Large intestine (tissue), 3 donors: ENCODE data around the gene MOV10L1. TPM values are rescaled to one million over a fixed set of nuclear protein-coding genes. Genes with fewer than 3 reads are reported as not detected.

Source experiments
- DNase-seq, 2 donors: peaks; one replicate each; pipeline versions ENCODE4 v3.0.0 to v3.0.0-alpha.2; 2013
- H3K27ac ChIP-seq: one replicate; pipeline ENCODE4 v1.5.1; 2013; ENCODE audit warnings: low read length
- H3K27me3 ChIP-seq: 2 replicates; pipeline ENCODE4 v1.6.1; 2013; ENCODE audit warnings: low read length; ENCODE audit not compliant: control insufficient read depth, insufficient read depth
- H3K36me3 ChIP-seq: 2 replicates; pipeline ENCODE4 v1.6.1; 2013; ENCODE audit warnings: low read length; ENCODE audit not compliant: control insufficient read depth, insufficient read depth
- H3K4me1 ChIP-seq: one replicate; pipeline ENCODE4 v1.6.1; 2013; ENCODE audit warnings: low read length; ENCODE audit not compliant: control insufficient read depth, insufficient read depth
- H3K4me3 ChIP-seq: one replicate; pipeline ENCODE4 v1.5.1; 2013; ENCODE audit warnings: low read length
- H3K9me3 ChIP-seq: one replicate; pipeline ENCODE4 v1.6.1; 2013; ENCODE audit warnings: mild to moderate bottlenecking, low read depth, low read length, moderate library complexity; ENCODE audit not compliant: control insufficient read depth
- WGBS: methylation state at CpG from one replicate; pipeline ENCODE4 v1.1.5; 2013; ENCODE audit warnings: low lambda C conversion rate; ENCODE audit not compliant: insufficient coverage; 5-methylcytosine and 5-hydroxymethylcytosine counted together
- polyA plus RNA-seq: library from polyadenylated mRNA; unstranded; fragments of 120-200 nt; gene quantifications from one replicate; pipeline ENCODE4 v1.2.1, GENCODE V29; 2013

The MOV10L1 gene
- polyA plus RNA-seq, 1 donor: 2.3 TPM

DNA sequence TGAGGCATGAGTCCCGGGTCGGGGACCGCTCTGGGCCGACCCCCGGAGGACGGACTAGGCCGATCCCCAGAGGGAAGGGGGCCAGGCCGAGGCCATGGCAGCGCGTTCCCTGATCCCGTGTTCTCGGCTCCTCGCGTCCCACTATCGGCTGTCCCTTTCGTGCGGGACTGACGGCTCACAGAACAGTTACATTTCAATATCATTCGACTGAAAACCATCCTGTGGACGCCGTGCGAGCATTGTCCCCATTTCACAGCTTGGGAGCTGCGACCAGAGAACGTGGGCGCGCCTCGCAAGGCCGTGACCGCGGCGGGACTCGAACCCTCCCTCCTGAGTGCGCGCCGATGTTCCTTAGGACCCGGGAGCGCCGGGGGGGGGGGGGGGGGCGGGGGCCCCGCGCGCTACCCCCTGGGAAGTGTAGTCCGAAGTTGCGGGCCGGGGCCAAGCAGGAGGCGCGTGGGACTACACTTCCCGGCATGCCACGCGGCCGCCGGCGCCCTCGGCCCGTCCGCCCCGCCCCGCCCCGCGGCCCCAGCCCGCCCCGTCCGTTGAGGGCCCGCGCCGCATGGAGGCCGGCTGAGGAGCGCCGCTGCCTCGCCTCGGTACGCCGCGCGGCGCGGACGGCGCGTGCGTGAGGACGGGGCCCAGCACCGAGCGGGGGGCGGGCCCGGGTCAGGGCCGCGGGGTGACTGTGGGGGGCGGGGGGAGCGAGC, 95.7 kb downstream of the MOV10L1 start, which contains the start of gene TRABD:
Gene TRABD, plus strand, starts transcription at position 539 of the 713 bp plus-strand sequence. CDS start 7,148 bp downstream, outside the sequence.
- WGBS: no CpG with 5 or more reads among the region's 90 CpGs
- H3K4me1 ChIP-seq: peaks cover 31% of the 10 kb centered on the region
- H3K9me3 ChIP-seq: peaks cover 3% of the 10 kb centered on the region
- peak; percentile 83 to 89 for DNase-seq
- peaks cover 4% of the 10 kb centered on the region for H3K36me3 ChIP-seq
- no peaks in the 10 kb centered on the region for H3K27me3 ChIP-seq
- peak within 1 kb of the TSS; percentile 55 for H3K4me3 ChIP-seq
- no peak within 1 kb of the TSS for H3K27ac ChIP-seq

DNA sequence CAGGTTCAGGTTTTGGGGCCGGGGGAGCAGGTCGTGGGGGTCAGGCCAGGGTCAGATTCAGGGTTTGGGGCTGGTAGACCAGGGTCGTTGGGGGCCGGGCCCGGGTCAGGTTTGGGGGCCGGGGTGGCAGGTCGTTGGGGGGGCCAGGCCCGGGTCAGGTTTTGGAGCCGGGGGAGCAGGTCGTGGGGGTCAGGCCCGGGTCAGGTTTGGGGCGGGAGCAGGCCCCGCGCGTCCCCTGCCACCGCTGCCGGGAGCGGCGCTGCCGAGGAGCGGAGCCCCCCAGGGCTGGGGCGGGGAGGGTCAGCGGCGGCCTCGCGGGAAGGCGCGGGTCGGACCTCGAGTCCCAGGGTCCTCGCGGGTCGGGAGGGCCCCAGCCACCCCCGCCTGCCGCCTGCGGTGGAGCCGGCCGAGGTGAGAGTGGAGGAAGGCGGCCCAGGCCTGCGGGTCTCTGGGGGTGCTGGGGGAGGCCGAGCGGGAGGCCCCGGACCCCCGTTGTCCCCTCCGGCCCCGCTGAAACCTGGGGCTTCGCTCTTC, 96.4 kb downstream of the MOV10L1 start:
- no CpG with 5 or more reads among the region's 47 CpGs for WGBS
- peak in 1 of 2 donors; percentile 45 for DNase-seq
- peaks cover 4% of the 10 kb centered on the region for H3K36me3 ChIP-seq
- peaks cover 4% of the 10 kb centered on the region for H3K9me3 ChIP-seq
- no peak overlapping the region for H3K27ac ChIP-seq
- H3K4me3 ChIP-seq: peak overlapping the region; percentile 55
- H3K4me1 ChIP-seq: peaks cover 38% of the 10 kb centered on the region
- H3K27me3 ChIP-seq: no peaks in the 10 kb centered on the region

DNA sequence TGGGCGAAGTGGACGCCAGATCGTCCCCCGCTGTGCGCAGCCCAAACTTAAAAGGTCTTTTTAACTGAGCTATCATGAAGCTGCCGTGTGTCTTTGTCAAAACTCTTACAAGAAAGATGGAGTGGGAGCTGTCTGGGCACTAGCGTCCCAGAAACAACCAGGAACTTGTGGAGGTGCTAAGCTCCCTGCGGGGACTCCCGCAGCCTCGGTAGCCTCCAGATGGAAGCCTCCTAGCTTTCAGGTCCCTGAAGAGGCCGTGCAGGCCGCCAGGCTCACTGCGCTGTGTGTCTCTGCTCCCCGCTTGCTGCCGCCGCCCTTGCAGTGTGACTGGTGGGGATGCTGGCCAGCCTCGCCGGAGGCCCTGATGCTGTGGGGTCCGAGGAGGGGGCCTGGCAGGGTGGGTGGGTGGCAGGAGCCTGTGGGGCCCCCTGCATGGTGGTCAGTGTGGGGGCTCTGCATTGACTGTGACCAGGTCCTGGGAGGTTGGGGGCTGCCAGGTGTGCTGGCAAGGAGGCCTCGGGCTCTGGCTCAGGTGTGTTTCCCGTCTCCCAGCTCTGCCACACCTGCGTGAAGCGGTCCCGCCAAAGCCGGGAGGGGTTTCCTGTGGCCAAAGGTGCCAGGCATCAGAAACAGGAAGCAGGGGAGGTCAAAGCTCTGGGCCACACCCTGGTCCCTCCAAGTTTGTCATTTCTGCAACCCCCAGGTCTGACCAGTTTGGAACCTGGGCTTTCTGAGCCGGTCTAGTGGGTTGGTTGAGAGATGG, 97.1 kb downstream of the MOV10L1 start:
- peaks cover 4% of the 10 kb centered on the region for H3K9me3 ChIP-seq
- H3K4me1 ChIP-seq: peaks cover 40% of the 10 kb centered on the region
- peak in 1 of 2 donors; percentile 48 for DNase-seq
- H3K27ac ChIP-seq: no peak overlapping the region
- WGBS: no CpG with 5 or more reads among the region's 26 CpGs
- peaks cover 4% of the 10 kb centered on the region for H3K36me3 ChIP-seq
- H3K4me3 ChIP-seq: peak overlapping the region; percentile 55
- H3K27me3 ChIP-seq: no peaks in the 10 kb centered on the region

DNA sequence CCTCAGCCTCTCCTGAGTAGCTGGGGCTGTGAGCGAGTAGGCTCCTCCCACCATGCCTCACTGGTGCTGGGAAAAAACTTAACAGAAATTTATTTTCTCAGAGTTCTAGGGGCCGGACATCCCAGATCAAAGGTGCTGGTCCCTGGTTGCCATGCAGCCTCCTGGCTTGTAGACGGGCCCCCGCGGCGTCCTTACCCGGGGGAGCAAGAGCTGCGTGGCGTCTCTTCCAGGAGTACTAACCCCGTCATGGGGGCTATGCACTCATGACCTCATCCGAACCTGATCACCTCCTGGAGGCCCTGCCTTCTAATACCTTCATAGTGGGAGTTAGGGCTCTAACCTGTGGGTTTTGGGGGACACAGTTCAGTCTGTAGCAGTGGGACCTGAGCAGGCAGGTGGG, 98.5 kb downstream of the MOV10L1 start:
- Histone ChIP-seq H3K27me3 (no peaks in the 10 kb centered on the region), H3K4me1 (peaks cover 44% of the 10 kb centered on the region), H3K27ac (no peak overlapping the region), H3K36me3 (peaks cover 5% of the 10 kb centered on the region), H3K9me3 (peaks cover 4% of the 10 kb centered on the region), H3K4me3 (no peak overlapping the region)
- no peak for DNase-seq
- no CpG with 5 or more reads among the region's 11 CpGs for WGBS

DNA sequence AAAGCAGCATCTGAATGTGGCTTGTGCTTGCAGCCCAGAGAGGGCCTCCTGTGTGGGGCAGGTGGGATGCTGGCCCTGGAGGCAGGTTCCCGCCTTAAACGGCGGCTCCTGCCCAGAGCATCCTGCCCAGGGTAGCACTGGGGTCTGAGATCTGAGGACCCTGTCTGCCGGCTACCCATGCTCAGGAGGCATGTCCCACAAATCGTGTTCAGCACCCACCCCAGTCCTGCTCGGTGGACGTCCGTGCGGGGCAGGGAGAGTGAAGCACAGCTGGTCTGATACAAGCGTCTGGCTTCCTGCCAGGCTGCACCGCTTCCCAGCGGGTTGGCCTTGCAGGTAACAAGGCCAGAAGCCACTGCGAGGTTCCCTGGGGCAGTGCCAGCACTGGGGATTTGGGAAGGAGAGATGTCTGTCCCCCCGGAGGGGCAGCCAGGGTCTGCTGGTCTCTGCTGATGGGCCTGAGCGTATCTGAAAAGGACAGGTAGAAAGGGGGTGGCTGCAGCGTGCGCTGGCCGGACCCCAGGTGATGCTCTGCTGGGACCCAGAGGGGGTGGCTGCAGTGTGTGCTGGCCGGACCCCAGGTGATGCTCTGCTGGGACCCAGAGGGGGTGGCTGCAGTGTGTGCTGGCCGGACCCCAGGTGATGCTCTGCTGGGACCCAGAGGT, 99.5 kb downstream of the MOV10L1 start:
- Histone ChIP-seq H3K4me3 (no peak overlapping the region), H3K27ac (peak overlapping the region; percentile 88), H3K27me3 (no peaks in the 10 kb centered on the region), H3K36me3 (peaks cover 15% of the 10 kb centered on the region), H3K9me3 (peaks cover 2% of the 10 kb centered on the region), H3K4me1 (peaks cover 44% of the 10 kb centered on the region)
- DNase-seq: no peak
- WGBS: no CpG with 5 or more reads among the region's 20 CpGs

DNA sequence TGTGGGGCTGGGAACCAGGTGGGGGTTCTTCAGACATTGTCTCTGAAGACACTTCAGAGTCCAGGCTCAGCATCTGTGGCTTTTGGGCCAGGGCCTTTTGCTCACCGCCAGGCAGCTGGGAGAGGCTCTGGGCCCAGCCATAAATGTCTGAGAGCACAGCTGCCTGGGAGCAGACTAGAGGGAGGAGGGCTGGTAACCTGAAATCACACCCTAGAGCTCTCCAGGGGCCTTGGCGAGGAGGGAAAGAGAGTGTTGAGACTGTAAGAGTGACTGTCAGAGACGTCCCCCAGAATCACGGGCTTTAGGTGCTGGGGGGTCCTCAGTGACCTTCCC, 100.0 kb downstream of the MOV10L1 start:
- Histone ChIP-seq H3K27me3 (no peaks in the 10 kb centered on the region), H3K4me1 (peaks cover 44% of the 10 kb centered on the region), H3K27ac (peak overlapping the region; percentile 88), H3K4me3 (peak overlapping the region; percentile 64), H3K9me3 (peaks cover 2% of the 10 kb centered on the region), H3K36me3 (peaks cover 20% of the 10 kb centered on the region)
- DNase-seq: no peak
- no CpG with 5 or more reads among the region's 4 CpGs for WGBS

DNA sequence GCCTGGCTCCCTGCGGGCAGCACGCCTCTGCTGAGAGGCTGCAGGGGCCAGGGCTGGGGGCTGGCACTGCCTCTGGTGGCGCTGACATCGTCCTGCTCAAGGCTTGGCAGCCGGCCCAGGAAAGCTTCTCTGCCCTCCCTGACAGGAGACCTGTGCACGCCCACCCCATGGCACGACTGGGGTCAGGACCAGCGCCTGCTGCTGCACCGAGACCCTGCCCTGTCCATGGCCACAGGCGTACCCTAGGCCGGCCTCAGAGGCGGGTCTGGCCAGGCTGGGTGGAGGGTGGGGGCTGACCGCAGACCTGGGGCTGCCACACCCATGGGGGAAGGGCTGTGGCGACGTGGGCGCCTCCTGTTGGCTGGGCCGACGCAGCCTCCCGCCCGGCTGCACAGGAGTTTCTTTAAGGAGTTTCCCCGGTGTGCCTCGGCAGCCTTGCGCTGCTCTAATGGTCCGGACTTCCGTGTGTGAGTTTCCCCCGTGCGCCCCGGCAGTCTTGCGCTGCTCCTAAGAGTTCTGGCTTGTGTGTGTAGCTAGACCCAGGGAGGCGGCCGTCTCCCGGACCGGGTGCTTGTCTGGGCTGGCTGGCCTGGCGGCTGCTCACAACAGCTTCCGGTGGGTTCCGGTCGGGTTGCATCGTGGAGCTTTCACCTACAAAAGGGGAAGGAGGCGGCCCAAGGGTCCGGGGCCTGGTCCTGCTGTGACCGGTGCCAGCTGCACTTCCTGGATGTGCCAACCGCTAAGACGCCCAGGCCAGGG, 100.6 kb downstream of the MOV10L1 start:
- DNase-seq: peak; percentile 82 to 92
- peak overlapping the region; percentile 64 for H3K4me3 ChIP-seq
- peaks cover 23% of the 10 kb centered on the region for H3K36me3 ChIP-seq
- no CpG with 5 or more reads among the region's 43 CpGs for WGBS
- H3K9me3 ChIP-seq: peaks cover 2% of the 10 kb centered on the region
- H3K27me3 ChIP-seq: no peaks in the 10 kb centered on the region
- peak overlapping the region; percentile 88 for H3K27ac ChIP-seq
- peaks cover 40% of the 10 kb centered on the region for H3K4me1 ChIP-seq

DNA sequence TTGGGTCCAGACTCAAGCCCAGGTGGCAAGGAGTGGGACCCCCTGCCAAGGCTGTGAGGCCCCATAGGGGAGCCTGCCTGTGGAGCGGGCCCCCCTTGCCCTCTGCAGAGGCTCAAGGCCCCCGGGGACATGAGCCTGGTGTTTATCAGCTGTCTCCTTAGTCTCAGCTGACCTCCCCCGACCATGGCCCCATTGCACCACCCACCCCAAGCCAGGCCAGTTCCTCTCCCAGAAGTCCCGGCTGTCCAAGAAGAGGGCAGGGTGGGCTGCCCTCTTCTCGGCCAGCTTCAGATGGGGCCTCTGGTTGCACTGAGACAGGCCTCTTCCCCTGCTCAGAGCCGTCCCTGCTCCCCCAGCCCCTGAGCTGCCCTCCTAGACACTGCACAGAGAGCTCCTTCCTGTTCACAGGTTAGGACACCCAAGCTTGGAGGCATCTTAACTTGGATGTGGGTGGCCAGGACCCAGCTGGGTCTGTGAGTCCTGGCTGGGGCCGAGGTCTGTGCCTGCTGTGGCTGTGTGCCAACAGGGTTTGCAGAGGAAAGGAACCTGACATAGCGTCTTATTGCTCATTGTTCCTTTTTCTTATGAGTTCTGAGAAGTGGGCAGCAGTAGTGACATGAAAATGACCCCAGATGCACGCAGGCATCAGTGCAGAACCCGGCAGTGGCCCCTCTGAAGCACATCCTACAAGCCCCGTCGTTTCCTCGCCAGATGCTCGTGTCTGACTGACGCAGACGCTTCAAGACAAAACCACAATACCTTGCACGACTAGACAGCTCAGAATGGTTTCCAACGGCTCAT, 101.3 kb downstream of the MOV10L1 start:
- DNase-seq: peak in 1 of 2 donors; percentile 57
- H3K4me3 ChIP-seq: peak overlapping the region; percentile 64
- peak overlapping the region; percentile 88 for H3K27ac ChIP-seq
- H3K9me3 ChIP-seq: peaks cover 2% of the 10 kb centered on the region
- 60% methylated on average over 1 of the region's 18 CpGs for WGBS
- peaks cover 39% of the 10 kb centered on the region for H3K4me1 ChIP-seq
- H3K36me3 ChIP-seq: peaks cover 27% of the 10 kb centered on the region
- no peaks in the 10 kb centered on the region for H3K27me3 ChIP-seq

DNA sequence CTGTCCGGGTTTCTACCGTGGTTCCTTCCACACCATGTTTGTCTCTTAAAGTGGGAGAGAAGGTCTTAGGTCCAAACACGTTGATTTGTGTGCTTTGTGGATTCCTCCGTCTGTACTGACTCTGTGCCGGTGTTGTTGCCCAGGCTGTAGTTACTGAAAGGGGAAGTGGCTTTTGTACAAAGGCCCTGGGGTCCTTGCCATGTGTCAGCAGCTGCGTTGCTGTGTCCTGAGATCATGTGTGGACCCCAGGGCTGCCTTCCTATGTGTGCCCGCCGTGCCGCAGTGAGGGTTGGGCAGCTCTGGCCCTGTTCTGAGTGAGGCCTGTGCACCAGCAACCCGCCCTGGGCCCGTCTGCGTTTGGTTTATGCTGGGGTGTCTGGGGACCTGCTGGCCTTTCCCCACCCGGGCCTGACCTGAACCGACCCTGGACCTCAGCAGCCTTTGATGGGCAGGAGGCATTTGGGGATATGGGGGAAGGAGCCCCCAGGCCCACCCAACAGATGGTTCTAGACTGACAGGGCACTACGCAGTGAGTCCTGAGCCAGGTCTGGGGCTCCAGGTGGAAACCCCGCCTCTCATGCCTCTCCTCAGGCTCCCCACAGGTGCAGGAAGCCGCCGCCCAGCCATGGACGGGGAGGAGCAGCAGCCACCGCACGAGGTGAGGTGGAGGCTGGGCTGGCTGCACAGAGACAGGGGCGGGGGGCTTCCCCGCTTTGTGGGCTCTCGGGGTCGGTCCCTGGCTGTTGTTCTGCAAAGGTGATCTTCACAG, 102.8 kb downstream of the MOV10L1 start:
- DNase-seq: no peak

More for the DNA sequence above, 102.8 kb downstream of the MOV10L1 start:
- H3K27ac ChIP-seq: no peak overlapping the region
- peaks cover 38% of the 10 kb centered on the region for H3K36me3 ChIP-seq
- H3K4me3 ChIP-seq: no peak overlapping the region
- peaks cover 2% of the 10 kb centered on the region for H3K9me3 ChIP-seq
- H3K27me3 ChIP-seq: no peaks in the 10 kb centered on the region
- H3K4me1 ChIP-seq: peaks cover 31% of the 10 kb centered on the region
- no CpG with 5 or more reads among the region's 25 CpGs for WGBS
